Stimulated activated naive CD8-positive, alpha-beta T cell treated with anti-CD3 and anti-CD28 coated beads, Interleukin-15, amount 100 ng/mL, for 72 hours (primary cell): ENCODE data around the gene STK4.
"Not testable (repeated sequence)": the region's sequence is repeated elsewhere in the genome, so short reads cannot be mapped to it uniquely, and the experiment has no call there.

Experiments
- ATAC-seq: fragments of 150-1000 bp; cut with Tn5 transposase; 2 replicates; pipeline ENCODE4 v1.10.0; 2021; ENCODE audit warnings: mild to moderate bottlenecking, moderate library complexity
- DNase-seq, 2 donors: peaks; one replicate each; pipeline ENCODE4 v3.0.0; 2021 to 2022
- H3K27ac Mint-ChIP-seq, 2 donors: one replicate each; pipeline ENCODE4 v1.8.0; 2022; ENCODE audit warnings: mild to moderate bottlenecking in 2 of 2, mixed read lengths in 2 of 2, moderate library complexity in 2 of 2
- H3K27me3 Mint-ChIP-seq: one replicate; pipeline ENCODE4 v1.8.0; 2022; ENCODE audit warnings: mixed read lengths
- H3K4me1 Mint-ChIP-seq: one replicate; pipeline ENCODE4 v1.8.0; 2022; ENCODE audit warnings: mild to moderate bottlenecking, mixed read lengths
- H3K4me3 Mint-ChIP-seq, 2 donors: one replicate each; pipeline ENCODE4 v1.8.0; 2022; ENCODE audit warnings: mild to moderate bottlenecking in 2 of 2, mixed read lengths in 2 of 2, moderate library complexity in 1 of 2
- H3K9me3 Mint-ChIP-seq, 2 donors: one replicate each; pipeline ENCODE4 v1.8.0; 2022; ENCODE audit warnings: mixed read lengths in 2 of 2

The STK4 gene

DNA sequence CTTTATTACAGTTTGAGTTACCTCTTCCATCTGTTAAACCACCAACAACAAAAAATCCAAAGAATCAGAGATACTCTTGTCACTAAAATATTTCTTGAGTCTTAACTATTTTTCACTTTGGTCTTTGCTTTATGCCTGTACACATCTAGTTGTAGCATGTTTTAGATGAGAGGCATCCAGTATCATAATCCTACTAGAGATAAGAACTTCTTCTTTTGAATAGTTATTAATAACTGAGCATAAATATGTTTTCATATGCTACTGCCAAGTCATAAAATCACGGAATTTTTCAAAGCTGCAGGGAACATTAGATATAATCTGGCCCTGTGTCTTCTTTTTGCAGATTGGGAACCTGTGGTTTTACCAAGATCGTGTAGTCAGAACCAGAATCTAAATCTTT is 55.3 kb downstream of the STK4 start:
- no peak for ATAC-seq
- H3K4me3 Mint-ChIP-seq, result no peak overlapping the region
- peak overlapping the region in 1 of 2 donors; percentile 64 for H3K27ac Mint-ChIP-seq
- no peak for DNase-seq
- H3K27me3 Mint-ChIP-seq, result no peaks in the 10 kb centered on the region
- H3K9me3 Mint-ChIP-seq, result no peaks in the 10 kb centered on the region
- peaks cover 33% of the 10 kb centered on the region for H3K4me1 Mint-ChIP-seq

- H3K9me3 Mint-ChIP-seq, DNase-seq, H3K4me3 Mint-ChIP-seq, H3K27ac Mint-ChIP-seq, H3K27me3 Mint-ChIP-seq: not testable (repeated sequence)
- H3K4me1 Mint-ChIP-seq, result peaks cover 28% of the 10 kb centered on the region
- ATAC-seq, result peak; percentile 69
Observed at GRCh38 chr20:45023140-45023539, 56.8 kb downstream of the STK4 start.

DNA sequence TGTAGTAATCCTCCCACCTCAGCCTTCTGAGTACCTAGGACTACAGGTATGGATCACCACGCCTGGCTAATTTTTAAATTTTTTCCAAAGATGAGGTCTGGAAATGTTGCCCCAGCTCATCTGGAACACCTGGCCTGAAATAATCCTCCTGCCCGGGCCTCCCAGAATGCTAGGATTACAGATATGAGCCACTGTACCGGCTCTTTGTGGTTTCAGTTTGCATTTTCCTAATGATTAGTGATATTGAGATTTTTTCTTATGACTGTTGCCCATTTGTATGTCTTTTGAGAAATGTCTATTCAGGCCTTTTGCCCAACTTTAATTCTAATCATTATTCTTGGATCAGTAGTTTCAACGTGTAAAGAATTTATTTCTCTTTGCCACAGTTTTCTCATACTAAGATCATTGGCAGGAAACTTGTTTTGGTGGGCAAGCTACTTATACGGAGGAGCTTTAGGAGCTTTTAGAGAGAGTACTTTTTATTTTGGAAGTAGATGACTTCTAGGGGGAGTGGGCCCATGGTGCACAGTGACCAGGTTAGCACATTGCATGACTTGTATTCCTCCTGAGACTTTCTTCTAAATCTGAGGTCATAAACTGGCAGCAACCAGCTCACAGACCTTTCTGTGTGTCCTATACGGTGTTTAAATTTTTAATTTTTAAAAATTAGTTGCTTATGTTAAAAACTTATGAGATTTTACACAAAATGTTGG is 62.3 kb downstream of the STK4 start:
- ATAC-seq, result peak; percentile 53
- Mint-ChIP-seq H3K27me3 (no peaks in the 10 kb centered on the region), H3K27ac (peak overlapping the region; percentile 13 to 74), H3K9me3 (no peaks in the 10 kb centered on the region), H3K4me3 (no peak overlapping the region), H3K4me1 (peaks cover 48% of the 10 kb centered on the region)
- DNase-seq, result no peak

DNA sequence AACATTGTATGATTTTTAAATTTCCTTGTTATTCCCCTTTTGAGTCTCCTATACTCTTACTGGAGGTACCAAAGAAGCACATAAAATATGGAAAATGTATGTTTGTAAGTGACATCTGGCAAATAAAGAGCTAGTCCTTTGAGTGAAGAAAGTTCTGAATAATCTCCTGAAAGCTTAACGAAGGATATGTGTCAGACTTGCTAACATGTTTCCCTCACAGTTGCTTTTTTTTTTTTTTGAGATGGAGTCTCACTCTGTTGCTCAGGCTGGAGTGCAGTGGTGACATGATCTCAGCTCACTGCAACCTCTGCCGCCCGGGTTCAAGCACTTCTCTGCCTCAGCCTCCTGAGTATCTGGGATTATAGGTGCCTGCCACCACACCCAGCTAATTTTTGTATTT is 63.6 kb downstream of the STK4 start:
- Mint-ChIP-seq H3K27me3 (no peaks in the 10 kb centered on the region), H3K4me1 (peaks cover 61% of the 10 kb centered on the region), H3K9me3 (no peaks in the 10 kb centered on the region), H3K27ac (no peak overlapping the region), H3K4me3 (no peak overlapping the region)
- DNase-seq (no peak), ATAC-seq (no peak)

- DNase-seq, result no peak
- Mint-ChIP-seq H3K9me3 (no peaks in the 10 kb centered on the region), H3K27me3 (no peaks in the 10 kb centered on the region), H3K4me1 (peaks cover 77% of the 10 kb centered on the region), H3K4me3 (no peak overlapping the region), H3K27ac (no peak overlapping the region)
- no peak for ATAC-seq
Observed at GRCh38 chr20:45032276-45032675, 66.0 kb downstream of the STK4 start.

DNA sequence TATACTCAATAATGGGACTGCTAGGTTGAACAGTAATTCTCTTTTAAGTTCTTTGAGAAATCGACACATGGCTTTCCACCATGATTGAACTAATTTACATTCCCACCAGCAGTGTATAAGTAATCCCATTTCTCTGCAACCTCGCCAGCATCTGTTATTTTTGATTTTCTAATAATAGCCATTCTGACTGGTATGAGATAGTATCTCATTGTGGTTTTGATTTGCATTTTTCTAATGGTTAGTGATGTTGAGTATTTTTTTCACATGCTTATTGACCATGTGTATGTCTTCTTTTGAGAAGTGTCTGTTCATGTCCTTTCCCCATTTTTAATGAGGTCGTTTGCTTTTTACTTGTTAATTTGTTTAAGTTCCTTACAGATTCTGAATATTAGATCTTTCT is 66.5 kb downstream of the STK4 start:
- H3K4me1 Mint-ChIP-seq, result peaks cover 78% of the 10 kb centered on the region
- no peaks in the 10 kb centered on the region for H3K27me3 Mint-ChIP-seq
- H3K4me3 Mint-ChIP-seq, result no peak overlapping the region
- ATAC-seq (no peak), DNase-seq (no peak)
- no peaks in the 10 kb centered on the region for H3K9me3 Mint-ChIP-seq
- no peak overlapping the region for H3K27ac Mint-ChIP-seq

DNA sequence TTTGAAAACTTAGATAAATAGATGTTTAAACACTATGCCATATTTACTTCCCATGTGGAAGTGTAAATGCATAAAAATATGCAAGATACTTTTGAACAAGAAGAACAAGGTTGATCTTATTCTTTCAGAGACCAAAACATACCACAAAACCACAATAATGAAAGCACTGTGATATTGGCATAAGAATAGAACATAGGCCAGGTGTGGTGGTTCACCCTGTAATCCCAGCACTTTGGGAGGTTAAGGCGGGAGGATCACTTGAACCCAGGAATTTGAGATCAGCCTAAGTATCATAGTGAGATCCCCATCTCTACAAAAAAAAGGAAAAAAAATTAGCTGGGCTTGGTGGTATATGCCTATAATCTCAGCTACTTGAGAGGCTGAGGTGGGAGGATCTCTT is 68.1 kb downstream of the STK4 start:
- DNase-seq, result no peak
- peak overlapping the region; percentile 16 to 82 for H3K27ac Mint-ChIP-seq
- no peaks in the 10 kb centered on the region for H3K27me3 Mint-ChIP-seq
- H3K4me1 Mint-ChIP-seq, result peaks cover 81% of the 10 kb centered on the region
- ATAC-seq, result no peak
- no peaks in the 10 kb centered on the region for H3K9me3 Mint-ChIP-seq
- peak overlapping the region in 1 of 2 donors; percentile 51 for H3K4me3 Mint-ChIP-seq

GRCh38 chr20:45036044-45036755 is 69.9 kb downstream of the STK4 start:
- peaks cover 93% of the 10 kb centered on the region for H3K4me1 Mint-ChIP-seq
- peak overlapping the region; percentile 50 to 71 for H3K4me3 Mint-ChIP-seq
- peak overlapping the region; percentile 97 to 99 for H3K27ac Mint-ChIP-seq
- ATAC-seq (peak; percentile 96), DNase-seq (peak; percentile 48 to 79)
- no peaks in the 10 kb centered on the region for H3K27me3 Mint-ChIP-seq
- H3K9me3 Mint-ChIP-seq, result no peaks in the 10 kb centered on the region

DNA sequence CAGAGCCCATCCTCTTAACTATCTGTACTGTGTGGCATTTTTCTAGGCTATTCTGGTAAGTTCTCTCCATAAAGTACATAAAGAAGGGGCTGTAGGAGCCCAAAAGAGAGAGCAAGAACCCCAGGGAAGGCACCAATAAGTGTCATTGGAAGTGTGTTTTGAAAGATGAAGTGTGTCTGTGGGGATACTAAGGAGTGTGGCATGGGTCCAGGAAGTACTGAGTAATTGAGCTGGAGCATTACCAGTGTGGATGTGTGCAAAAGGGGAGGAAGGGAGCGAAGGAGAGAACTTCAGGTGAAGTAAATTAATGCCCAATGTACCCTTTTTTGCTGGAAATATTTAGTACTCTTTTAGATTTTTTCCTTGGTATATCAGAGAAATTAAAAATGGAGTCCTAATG is 70.7 kb downstream of the STK4 start:
- H3K4me3 Mint-ChIP-seq, result peak overlapping the region in 1 of 2 donors; percentile 16
- peaks cover 97% of the 10 kb centered on the region for H3K4me1 Mint-ChIP-seq
- H3K27ac Mint-ChIP-seq, result peak overlapping the region; percentile 90 to 94
- ATAC-seq (no peak), DNase-seq (no peak)
- H3K9me3 Mint-ChIP-seq, result no peaks in the 10 kb centered on the region
- no peaks in the 10 kb centered on the region for H3K27me3 Mint-ChIP-seq

GRCh38 chr20:45037635-45038034 is 71.3 kb downstream of the STK4 start:
- Mint-ChIP-seq H3K27ac (peak overlapping the region in 1 of 2 donors; percentile 34), H3K4me1 (peaks cover 98% of the 10 kb centered on the region), H3K4me3 (no peak overlapping the region)

DNA sequence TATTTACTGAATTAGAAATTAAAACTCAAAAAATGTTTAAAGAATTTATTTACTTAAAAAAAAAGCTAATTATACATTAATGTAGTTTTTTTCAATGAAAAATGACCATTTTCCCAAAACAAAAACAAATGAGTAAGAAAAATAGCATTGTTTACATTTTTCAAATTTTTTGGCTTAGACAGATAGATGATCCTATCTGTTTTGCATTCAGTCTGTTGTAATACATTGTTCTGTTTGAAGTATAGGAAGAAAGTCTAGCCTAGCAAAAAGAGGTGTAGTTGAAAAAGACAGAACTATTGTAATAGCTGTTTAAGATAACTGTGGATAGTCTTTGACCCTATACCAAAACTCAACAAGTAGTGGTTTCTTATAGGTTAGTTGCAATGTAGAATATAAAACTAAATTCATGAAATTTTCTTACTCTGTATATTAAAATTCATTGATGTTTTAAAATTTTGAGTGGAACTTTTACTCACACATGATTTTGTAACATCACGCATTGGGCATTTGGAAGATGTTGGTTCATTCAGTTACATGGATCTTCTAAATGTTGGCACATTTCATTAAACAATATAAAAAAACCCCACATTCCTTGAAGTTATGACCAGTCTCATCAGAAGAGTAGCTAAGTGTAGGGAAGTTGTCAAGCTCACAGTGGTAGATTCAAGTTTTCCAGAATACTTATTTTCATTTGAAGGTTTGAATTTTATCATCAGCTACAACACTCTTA is 72.6 kb downstream of the STK4 start:
- Mint-ChIP-seq H3K4me3 (no peak overlapping the region), H3K9me3 (no peaks in the 10 kb centered on the region), H3K27ac (peak overlapping the region in 1 of 2 donors; percentile 84), H3K27me3 (no peaks in the 10 kb centered on the region), H3K4me1 (peaks cover 97% of the 10 kb centered on the region)
- no peak for DNase-seq
- no peak for ATAC-seq

More at GRCh38 chr20:45037635-45038034, 71.3 kb downstream of the STK4 start:
- Mint-ChIP-seq H3K9me3 (no peaks in the 10 kb centered on the region), H3K27me3 (no peaks in the 10 kb centered on the region)
- no peak for DNase-seq
- ATAC-seq, result no peak

- H3K9me3 Mint-ChIP-seq, result no peaks in the 10 kb centered on the region
- H3K27me3 Mint-ChIP-seq, result no peaks in the 10 kb centered on the region
- peaks cover 97% of the 10 kb centered on the region for H3K4me1 Mint-ChIP-seq
- no peak overlapping the region for H3K4me3 Mint-ChIP-seq
- no peak for ATAC-seq
- no peak for DNase-seq
- H3K27ac Mint-ChIP-seq, result peak overlapping the region in 1 of 2 donors; percentile 63
Observed at GRCh38 chr20:45039475-45039820, 73.1 kb downstream of the STK4 start.

GRCh38 chr20:45041464-45042337 is 75.4 kb downstream of the STK4 start:
- no peaks in the 10 kb centered on the region for H3K9me3 Mint-ChIP-seq
- H3K4me3 Mint-ChIP-seq, result peak overlapping the region in 1 of 2 donors; percentile 23
- peak overlapping the region; percentile 30 to 88 for H3K27ac Mint-ChIP-seq
- H3K27me3 Mint-ChIP-seq, result no peaks in the 10 kb centered on the region
- peaks cover 76% of the 10 kb centered on the region for H3K4me1 Mint-ChIP-seq
- DNase-seq, result no peak
- peak; percentile 74 for ATAC-seq

DNA sequence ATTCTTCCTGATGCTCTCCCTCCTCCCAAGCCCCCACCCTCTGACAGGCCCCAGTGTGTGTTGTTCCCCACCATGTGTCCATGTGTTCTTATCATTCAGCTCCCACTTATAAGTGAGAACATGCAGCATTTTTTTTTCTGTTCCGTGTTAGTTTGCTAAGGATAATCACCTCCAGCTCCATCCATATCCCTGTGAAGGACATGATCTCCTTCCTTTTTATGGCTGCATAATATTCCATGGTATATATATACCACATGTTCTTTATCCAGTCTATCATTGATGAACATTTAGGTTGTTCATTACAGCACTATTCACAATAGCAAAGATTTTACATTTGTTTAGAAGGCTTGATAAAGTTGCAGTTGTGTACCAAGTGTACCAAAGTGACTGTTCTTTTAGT is 76.7 kb downstream of the STK4 start:
- peaks cover 71% of the 10 kb centered on the region for H3K4me1 Mint-ChIP-seq
- no peak for ATAC-seq
- no peaks in the 10 kb centered on the region for H3K27me3 Mint-ChIP-seq
- H3K9me3 Mint-ChIP-seq, result no peaks in the 10 kb centered on the region
- H3K27ac Mint-ChIP-seq, result peak overlapping the region in 1 of 2 donors; percentile 3
- no peak for DNase-seq
- no peak overlapping the region for H3K4me3 Mint-ChIP-seq

DNA sequence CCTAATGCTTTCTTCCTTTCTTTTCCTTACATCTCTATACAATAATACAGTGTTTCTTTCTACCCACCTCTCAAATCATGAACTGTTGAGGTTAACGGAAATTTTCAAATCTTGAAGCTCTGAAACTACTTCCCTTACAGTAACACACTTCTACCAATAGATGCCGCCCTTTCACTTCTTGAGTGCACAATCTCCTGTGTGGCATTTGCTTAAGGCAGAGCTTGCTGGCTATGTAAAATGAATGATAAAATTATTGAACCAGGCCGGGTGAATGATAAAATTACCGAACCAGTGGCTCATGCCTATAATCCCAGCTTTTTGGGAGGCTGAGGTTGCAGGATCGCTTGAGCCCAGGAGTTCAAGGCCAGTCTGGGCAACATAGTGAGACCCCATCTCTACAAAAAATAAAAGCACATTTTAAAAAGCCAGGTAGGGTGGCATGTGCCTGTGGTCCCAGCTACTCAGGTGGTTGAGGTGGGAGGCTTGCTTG is 77.8 kb downstream of the STK4 start:
- Mint-ChIP-seq H3K9me3 (no peaks in the 10 kb centered on the region), H3K27ac (peak overlapping the region; percentile 49 to 69), H3K4me1 (peaks cover 71% of the 10 kb centered on the region), H3K27me3 (no peaks in the 10 kb centered on the region), H3K4me3 (peak overlapping the region in 1 of 2 donors; percentile 1)
- DNase-seq (peak; percentile 39 to 42), ATAC-seq (peak; percentile 89)
